GM12865 (cell line): ENCODE results near the gene DLG2.

ENCODE experiments used
- DNase-seq: peaks from one replicate; pipeline ENCODE4 v3.0.0; 2010; ENCODE audit warnings: low read depth
- H3K4me3 ChIP-seq: 2 replicates; pipeline ENCODE4 v1.5.1; 2011; ENCODE audit warnings: mild to moderate bottlenecking, low read depth, low read length, control low read depth
- TF ChIP-seq, protein P1 (sequence below): IDR thresholded peaks from 2 replicates; pipeline ENCODE4 v1.5.1; 2011; ENCODE audit warnings: low read length, control low read depth, low read depth, inconsistent platforms; ENCODE audit not compliant: insufficient read depth; ENCODE audit errors: missing control alignments

Gene DLG2

GRCh38 chr11:85269109-85269508 is 358.0 kb downstream of the DLG2 start:
- TF ChIP-seq, protein P1, sequence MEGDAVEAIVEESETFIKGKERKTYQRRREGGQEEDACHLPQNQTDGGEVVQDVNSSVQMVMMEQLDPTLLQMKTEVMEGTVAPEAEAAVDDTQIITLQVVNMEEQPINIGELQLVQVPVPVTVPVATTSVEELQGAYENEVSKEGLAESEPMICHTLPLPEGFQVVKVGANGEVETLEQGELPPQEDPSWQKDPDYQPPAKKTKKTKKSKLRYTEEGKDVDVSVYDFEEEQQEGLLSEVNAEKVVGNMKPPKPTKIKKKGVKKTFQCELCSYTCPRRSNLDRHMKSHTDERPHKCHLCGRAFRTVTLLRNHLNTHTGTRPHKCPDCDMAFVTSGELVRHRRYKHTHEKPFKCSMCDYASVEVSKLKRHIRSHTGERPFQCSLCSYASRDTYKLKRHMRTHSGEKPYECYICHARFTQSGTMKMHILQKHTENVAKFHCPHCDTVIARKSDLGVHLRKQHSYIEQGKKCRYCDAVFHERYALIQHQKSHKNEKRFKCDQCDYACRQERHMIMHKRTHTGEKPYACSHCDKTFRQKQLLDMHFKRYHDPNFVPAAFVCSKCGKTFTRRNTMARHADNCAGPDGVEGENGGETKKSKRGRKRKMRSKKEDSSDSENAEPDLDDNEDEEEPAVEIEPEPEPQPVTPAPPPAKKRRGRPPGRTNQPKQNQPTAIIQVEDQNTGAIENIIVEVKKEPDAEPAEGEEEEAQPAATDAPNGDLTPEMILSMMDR, result no peak
- no peak overlapping the region for H3K4me3 ChIP-seq
- no peak for DNase-seq

GRCh38 chr11:85266646-85267045 is 360.5 kb downstream of the DLG2 start:
- TF ChIP-seq, protein P1, result no peak
- DNase-seq, result no peak
- H3K4me3 ChIP-seq, result no peak overlapping the region

DNA sequence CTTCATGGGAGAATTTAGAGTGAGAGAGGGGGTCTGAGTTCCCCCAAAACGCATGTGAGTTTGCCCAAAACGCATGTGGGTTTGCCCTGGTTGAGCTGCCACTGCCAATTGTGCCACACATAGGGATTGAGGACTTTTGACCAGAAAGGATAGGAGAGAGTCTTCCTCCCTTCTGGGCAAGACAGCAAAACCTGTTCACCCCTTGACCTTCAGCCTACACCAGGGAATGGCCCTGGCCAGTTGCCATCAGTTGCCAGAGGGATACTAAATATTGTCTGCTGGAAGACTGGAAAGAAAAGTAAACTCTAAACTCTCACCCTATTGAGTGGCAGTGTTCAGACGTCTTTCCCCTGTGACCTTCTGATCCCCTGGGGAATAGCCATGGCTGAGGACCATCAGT is 363.8 kb downstream of the DLG2 start:
- TF ChIP-seq, protein P1, result no peak
- no peak overlapping the region for H3K4me3 ChIP-seq
- no peak for DNase-seq

- no peak overlapping the region for H3K4me3 ChIP-seq
- TF ChIP-seq, protein P1, result no peak
- no peak for DNase-seq
Measured at GRCh38 chr11:85257837-85258236, 369.3 kb downstream of the DLG2 start.

- H3K4me3 ChIP-seq, result no peak overlapping the region
- TF ChIP-seq, protein P1, result no peak
- DNase-seq, result no peak
Measured at GRCh38 chr11:85256433-85256832, 370.7 kb downstream of the DLG2 start.

- no peak for DNase-seq
- no peak overlapping the region for H3K4me3 ChIP-seq
- TF ChIP-seq, protein P1, result no peak
Measured at GRCh38 chr11:85249482-85249881, 377.7 kb downstream of the DLG2 start.

DNA sequence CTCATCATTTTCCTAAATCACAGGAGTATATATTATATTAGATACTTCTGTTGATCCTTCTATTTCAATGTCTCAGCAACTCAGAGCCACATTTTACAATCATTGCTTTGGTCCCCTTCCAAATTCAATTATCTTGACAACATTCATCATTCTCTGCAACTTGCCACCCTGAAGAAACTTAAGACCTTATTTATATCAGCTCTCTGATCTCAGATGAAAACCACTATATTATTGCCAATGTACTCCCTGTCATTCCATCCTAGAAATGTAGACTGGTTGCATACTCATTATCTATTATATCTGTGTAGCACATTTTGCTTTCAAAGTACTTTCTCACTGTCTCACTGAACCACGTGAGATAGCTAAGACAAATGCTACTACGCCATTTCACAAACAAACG is 379.3 kb downstream of the DLG2 start:
- no peak for DNase-seq
- no peak overlapping the region for H3K4me3 ChIP-seq
- TF ChIP-seq, protein P1, result no peak
